Measurements from ENCODE around the gene KCNIP3.

KCNIP3 gene

GRCh38 chr2:95294579-95295250 is 2.4 kb upstream of the KCNIP3 start:
- no peak for DNase-seq (ENCODE audit: low read depth)

GRCh38 chr2:95295376-95295775 is 1.8 kb upstream of the KCNIP3 start:
- DNase-seq (ENCODE audit: low read depth): no peak

- DNase-seq (ENCODE audit: low read depth): no peak
These were observed 1.1 kb upstream of the KCNIP3 start for GRCh38 chr2:95296011-95296410.

- DNase-seq (ENCODE audit: low read depth): no peak
These were observed 670 bp downstream of the KCNIP3 start for GRCh38 chr2:95297639-95298395.

- no peak for DNase-seq (ENCODE audit: low read depth)
These were observed 1.5 kb downstream of the KCNIP3 start for GRCh38 chr2:95298486-95299111.

- DNase-seq (ENCODE audit: low read depth): no peak
These were observed 2.8 kb downstream of the KCNIP3 start for GRCh38 chr2:95299961-95300360.

- no peak for DNase-seq (ENCODE audit: low read depth)
These were observed 3.3 kb downstream of the KCNIP3 start for GRCh38 chr2:95300450-95300849.

- DNase-seq (ENCODE audit: low read depth): no peak
These were observed 4.0 kb downstream of the KCNIP3 start for GRCh38 chr2:95301186-95301585.

- no peak for DNase-seq (ENCODE audit: low read depth)
These were observed 4.9 kb downstream of the KCNIP3 start for GRCh38 chr2:95301876-95302641.

GRCh38 chr2:95303191-95303919 is 6.2 kb downstream of the KCNIP3 start:
- no peak for DNase-seq (ENCODE audit: low read depth)

- DNase-seq (ENCODE audit: low read depth): no peak
These were observed 8.4 kb downstream of the KCNIP3 start for GRCh38 chr2:95305380-95306061.

GRCh38 chr2:95306336-95306895 is 9.3 kb downstream of the KCNIP3 start:
- DNase-seq (ENCODE audit: low read depth): no peak

GRCh38 chr2:95307036-95307435 is 9.9 kb downstream of the KCNIP3 start:
- no peak for DNase-seq (ENCODE audit: low read depth)

- no peak for DNase-seq (ENCODE audit: low read depth)
These were observed 10.7 kb downstream of the KCNIP3 start for GRCh38 chr2:95307878-95308277.

GRCh38 chr2:95308426-95308990 is 11.4 kb downstream of the KCNIP3 start:
- DNase-seq (ENCODE audit: low read depth): no peak

- DNase-seq (ENCODE audit: low read depth): no peak
These were observed 12.5 kb downstream of the KCNIP3 start for GRCh38 chr2:95309599-95309998.

GRCh38 chr2:95310216-95310615 is 13.1 kb downstream of the KCNIP3 start:
- DNase-seq (ENCODE audit: low read depth): no peak

GRCh38 chr2:95310651-95311050 is 13.5 kb downstream of the KCNIP3 start:
- DNase-seq (ENCODE audit: low read depth): no peak

GRCh38 chr2:95311815-95312542 is 14.8 kb downstream of the KCNIP3 start:
- no peak for DNase-seq (ENCODE audit: low read depth)
